GM10248 (cell line): ENCODE measurements around the gene TRPT1.

Experiments
- CTCF ChIA-PET: fragments of 300-600 bp; sonication (Branson Sonifier 250); formaldehyde crosslinking; extraction: SDS; loops from one replicate; lab custom pipeline; 2021; ENCODE audit warnings: antibody characterized with exemption; lab: Yijun Ruan, JAX
- POLR2A ChIA-PET: fragments of 350-650 bp; sonication (Branson Sonifier 250); formaldehyde crosslinking; extraction: SDS; loops from one replicate; lab custom pipeline; 2020; ENCODE audit warnings: antibody characterized with exemption; lab: Yijun Ruan, JAX
- DNase-seq: peaks from one replicate; pipeline ENCODE4 v3.0.0; 2012; ENCODE audit errors: extremely low spot score
- CTCF ChIP-seq: IDR thresholded peaks from 2 replicates; pipeline ENCODE4 v1.5.1; 2012; ENCODE audit warnings: mild to moderate bottlenecking, low read depth; ENCODE audit errors: extremely low read depth, missing control alignments, control extremely low read depth

TRPT1 gene

GRCh38 chr11:64223001-64223651 is 2.9 kb downstream of the TRPT1 start:
- ChIA-PET POLR2A (interaction anchor here (0.6 to 1.2 kb wide), 2 partner anchors 10 to 38 kb away, joined by 3 to 4 read pairs; partner anchors contain the start of gene STIP1), CTCF (interaction anchor here (1.1 to 30.9 kb wide), 3 partner anchors 13 to 81 kb away, joined by 5 to 368 read pairs (median 7); partner anchors contain the start of genes FERMT3 and PLCB3)
- DNase-seq, result no peak
- TF ChIP-seq CTCF, result no peak

GRCh38 chr11:64222651-64223000 is 3.4 kb downstream of the TRPT1 start:
- TF ChIP-seq CTCF, result no peak
- POLR2A ChIA-PET, result interaction anchor here (0.6 kb wide), 1 partner anchor 10 kb away, joined by 4 read pairs; no protein-coding TSS in a partner anchor
- CTCF ChIA-PET, result interaction anchor here (1.3 to 30.9 kb wide), 3 partner anchors 12 to 82 kb away, joined by 3 to 368 read pairs (median 7); partner anchors contain the start of gene FERMT3
- no peak for DNase-seq

GRCh38 chr11:64220798-64221197 is 5.2 kb downstream of the TRPT1 start:
- no peak for TF ChIP-seq CTCF
- CTCF ChIA-PET, result interaction anchor here (1.5 to 30.9 kb wide), 2 partner anchors 10 to 24 kb away, joined by 3 to 368 read pairs; partner anchors contain the start of gene FERMT3
- no peak for DNase-seq
- POLR2A ChIA-PET, result interaction anchor here (0.8 kb wide), 1 partner anchor 15 kb away, joined by 3 read pairs; no protein-coding TSS in a partner anchor

GRCh38 chr11:64220271-64220670 is 5.7 kb downstream of the TRPT1 start:
- ChIA-PET POLR2A (interaction anchor here (0.8 kb wide), 1 partner anchor 14 kb away, joined by 3 read pairs; no protein-coding TSS in a partner anchor), CTCF (interaction anchor here (1.5 to 30.9 kb wide), 2 partner anchors 10 to 25 kb away, joined by 3 to 368 read pairs; partner anchors contain the start of gene FERMT3)
- no peak for DNase-seq
- no peak for TF ChIP-seq CTCF

GRCh38 chr11:64219755-64220154 is 6.2 kb downstream of the TRPT1 start:
- ChIA-PET CTCF (interaction anchor here (1.5 to 30.9 kb wide), 2 partner anchors 9 to 25 kb away, joined by 3 to 368 read pairs; partner anchors contain the start of gene FERMT3), POLR2A (no interaction called here)
- no peak for DNase-seq
- no peak for TF ChIP-seq CTCF

- no peak for TF ChIP-seq CTCF
- ChIA-PET POLR2A (no interaction called here), CTCF (interaction anchor here (1.5 to 30.9 kb wide), 2 partner anchors 9 to 26 kb away, joined by 3 to 368 read pairs; partner anchors contain the start of gene FERMT3)
- DNase-seq, result no peak
Observed at GRCh38 chr11:64219354-64219684, 6.7 kb downstream of the TRPT1 start.
